AG09319 (cell line): ENCODE data around the gene ZNF407.

Experiments
- DNase-seq: peaks from one replicate; pipeline ENCODE4 v3.0.0-alpha.2; 2010; ENCODE audit warnings: low read depth; ENCODE audit errors: extremely low read depth
- CTCF ChIP-seq: IDR thresholded peaks from 2 replicates; pipeline ENCODE4 v1.5.1; 2011; ENCODE audit warnings: low read depth, mild to moderate bottlenecking, inconsistent platforms, low read length, moderate library complexity

Gene ZNF407

DNA sequence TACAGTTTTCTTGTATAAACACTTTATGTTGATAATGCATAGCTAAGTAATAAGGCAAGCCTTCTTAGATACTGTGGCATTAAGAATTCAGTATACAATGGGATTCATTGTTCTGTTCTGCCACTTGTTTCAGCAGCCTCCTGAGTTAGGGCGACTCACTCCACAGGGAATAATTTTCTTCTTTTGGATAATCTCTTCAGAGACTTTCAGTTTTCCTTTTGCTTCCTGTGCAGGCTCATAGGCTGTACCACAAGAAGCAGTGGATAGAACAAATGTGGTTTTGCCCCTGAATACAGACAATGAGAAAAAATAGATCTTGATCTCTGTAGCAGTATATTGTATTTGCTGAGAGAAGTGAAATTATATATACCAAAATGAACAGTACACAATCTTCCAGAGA is 298.0 kb downstream of the ZNF407 start:
- no peak for DNase-seq

DNA sequence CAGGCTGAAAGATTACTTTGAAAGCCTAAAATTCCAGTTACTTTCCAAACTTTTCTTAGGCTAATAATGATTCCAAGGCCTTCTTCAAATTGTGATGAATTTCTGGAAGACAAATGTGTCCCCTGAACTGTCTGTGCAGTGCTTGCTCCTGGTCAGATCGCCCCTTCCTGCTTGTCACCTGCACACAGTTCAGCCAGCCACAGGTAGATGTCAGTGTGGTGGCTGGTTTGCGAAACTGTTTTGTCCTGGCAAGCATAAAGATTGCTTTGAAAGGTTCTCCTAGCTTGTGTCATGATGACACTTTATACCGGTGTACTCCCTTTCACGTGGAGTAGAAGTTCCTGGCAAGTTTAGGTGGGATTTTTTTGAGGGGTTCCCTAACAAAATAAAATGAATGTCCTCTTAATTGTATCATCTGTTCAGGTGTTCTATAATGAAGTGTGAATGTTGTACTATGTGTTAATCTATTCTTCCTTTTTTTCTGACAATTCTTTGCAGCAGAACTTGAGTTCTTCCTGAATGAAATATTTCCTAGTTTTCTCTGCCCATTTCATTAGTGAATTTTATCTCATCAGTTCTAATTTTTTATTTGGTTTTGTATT is 298.8 kb downstream of the ZNF407 start:
- no peak; the same call in 1 of the 2 replicates for TF ChIP-seq CTCF
- DNase-seq, result no peak

More for the DNA sequence above, 298.0 kb downstream of the ZNF407 start:
- TF ChIP-seq CTCF, result no peak

- DNase-seq, result no peak
These were observed 300.4 kb downstream of the ZNF407 start for GRCh38 chr18:74897971-74898657.

GRCh38 chr18:74898965-74899364 is 301.3 kb downstream of the ZNF407 start:
- no peak for DNase-seq
- no peak for TF ChIP-seq CTCF

More at GRCh38 chr18:74897971-74898657, 300.4 kb downstream of the ZNF407 start:
- TF ChIP-seq CTCF, result no peak

- DNase-seq, result no peak
- TF ChIP-seq CTCF, result no peak
These were observed 301.9 kb downstream of the ZNF407 start for GRCh38 chr18:74899554-74899953.

- no peak for TF ChIP-seq CTCF
- DNase-seq, result no peak
These were observed 303.9 kb downstream of the ZNF407 start for GRCh38 chr18:74901362-74902146.

- no peak for TF ChIP-seq CTCF
- no peak for DNase-seq
These were observed 304.4 kb downstream of the ZNF407 start for GRCh38 chr18:74902147-74902455.
